Keratinocyte (primary cell): Measurements from ENCODE around the gene SEPHS1. TPM values are rescaled to one million over a fixed set of nuclear protein-coding genes. Genes with fewer than 3 reads are reported as not detected.

ENCODE experiments used
- DNase-seq: peaks from one replicate; pipeline ENCODE4 v3.0.0-alpha.2; 2011; ENCODE audit warnings: low read depth, missing footprints, low spot score
- FAIRE-seq: peaks from 2 replicates; lab custom pipeline; 2011; peaks lifted over from hg19 to GRCh38; lab: Jason Lieb, UNC
- H2AFZ ChIP-seq: 2 replicates; pipeline ENCODE4 v1.6.0; 2012; ENCODE audit warnings: low read length, control low read depth, inconsistent platforms; ENCODE audit not compliant: control insufficient read depth
- H3K27ac ChIP-seq: 2 replicates; pipeline ENCODE4 v1.5.1; 2011; ENCODE audit warnings: low read length; ENCODE audit not compliant: control insufficient read depth, insufficient read depth
- H3K27me3 ChIP-seq: 3 replicates; pipeline ENCODE4 v1.6.0; 2011; ENCODE audit warnings: low read length; ENCODE audit not compliant: control insufficient read depth, insufficient read depth; ENCODE audit errors: extremely low read depth
- H3K36me3 ChIP-seq, 2 experiments: 2 replicates in 1 of 2; 3 replicates in 1 of 2; pipeline ENCODE4 v1.5.1; 2011; ENCODE audit warnings: low read length in 2 of 2, mild to moderate bottlenecking in 1 of 2; ENCODE audit not compliant: control insufficient read depth in 2 of 2, insufficient read depth in 2 of 2; ENCODE audit errors: extremely low read depth in 1 of 2
- H3K4me1 ChIP-seq: 3 replicates; pipeline ENCODE4 v1.5.1; 2011; ENCODE audit warnings: low read length; ENCODE audit not compliant: control insufficient read depth, insufficient read depth; ENCODE audit errors: extremely low read depth
- H3K4me2 ChIP-seq: 3 replicates; pipeline ENCODE4 v1.6.0; 2011; ENCODE audit warnings: low read depth, low read length; ENCODE audit not compliant: control insufficient read depth, insufficient read depth; ENCODE audit errors: extremely low read depth
- H3K4me3 ChIP-seq, 3 experiments: fragments of 200-600 bp in 1 of 3; sonication (generic) in 1 of 3; 2 replicates in 2 of 3; 3 replicates in 1 of 3; pipeline ENCODE4 v1.5.1; 2011 to 2016; ENCODE audit warnings: low read length in 3 of 3, mild to moderate bottlenecking in 3 of 3, control low read depth in 2 of 3, inconsistent platforms in 1 of 3, low read depth in 1 of 3, mixed read lengths in 1 of 3, mixed run types in 1 of 3, moderate library complexity in 1 of 3; ENCODE audit not compliant: control insufficient read depth in 2 of 3, insufficient read depth in 2 of 3; ENCODE audit errors: extremely low read depth in 1 of 3
- H3K79me2 ChIP-seq: 2 replicates; pipeline ENCODE4 v1.6.0; 2012; ENCODE audit warnings: low read length; ENCODE audit not compliant: control insufficient read depth, insufficient read depth
- H3K9ac ChIP-seq: 3 replicates; pipeline ENCODE4 v1.6.0; 2011; ENCODE audit warnings: low read length; ENCODE audit not compliant: control insufficient read depth, insufficient read depth; ENCODE audit errors: extremely low read depth
- H3K9me1 ChIP-seq: 3 replicates; pipeline ENCODE4 v1.6.0; 2011; ENCODE audit warnings: low read length; ENCODE audit not compliant: control insufficient read depth, insufficient read depth; ENCODE audit errors: extremely low read depth
- H3K9me3 ChIP-seq: 2 replicates; pipeline ENCODE4 v1.5.1; 2012; ENCODE audit warnings: low read depth, low read length; ENCODE audit not compliant: control insufficient read depth
- H4K20me1 ChIP-seq: 3 replicates; pipeline ENCODE4 v1.6.0; 2011; ENCODE audit warnings: low read length; ENCODE audit not compliant: control insufficient read depth, insufficient read depth; ENCODE audit errors: extremely low read depth
- EZH2 ChIP-seq: IDR thresholded peaks from one replicate; pipeline ENCODE4 v1.6.1; 2012; ENCODE audit warnings: inconsistent platforms, mild to moderate bottlenecking, low read length, moderate library complexity
- dilution Hi-C: fragments of 300-500 bp; cut with MboI; formaldehyde crosslinking; loops from one replicate; pipeline ENCODE4 v1.7.0; 2020; ENCODE audit warnings: low sequenced_read_pairs; ENCODE audit not compliant: extremely low pct_ligation_motif_present
- polyA plus RNA-seq, 5 experiments: library from polyadenylated mRNA; depleted of rRNA in 3 of 5; stranded (reverse) in 3 of 5; stranded (forward) in 1 of 5; unstranded in 1 of 5; fragments of >200 nt; gene quantifications; 1 replicate in 1 of 5; 2 replicates in 3 of 5; 3 replicates in 1 of 5; pipeline versions ENCODE4 v1.2.1 to v1.2.3, GENCODE V29; 2011 to 2012; ENCODE audit warnings: missing spikeins in 2 of 5, low read depth in 1 of 5, low replicate concordance in 1 of 5
- TF ChIP-seq, protein P1 (sequence below), 3 experiments: IDR thresholded peaks in 1 of 3; conservative IDR thresholded peaks in 1 of 3; optimal IDR thresholded peaks in 1 of 3; 2 replicates in 2 of 3; 3 replicates in 1 of 3; pipeline versions ENCODE3 to v1.5.1; 2011; ENCODE audit warnings: low read length in 3 of 3, mild to moderate bottlenecking in 3 of 3, moderate library complexity in 2 of 3, control low read depth in 1 of 3, inconsistent platforms in 1 of 3; ENCODE audit not compliant: insufficient read depth in 2 of 3; ENCODE audit errors: extremely low read depth in 1 of 3

Gene SEPHS1
- polyA plus RNA-seq, 1 donor (not counting 4 experiments of a cell fraction or from before 2014, with no cell fraction given): 65.4 TPM

DNA sequence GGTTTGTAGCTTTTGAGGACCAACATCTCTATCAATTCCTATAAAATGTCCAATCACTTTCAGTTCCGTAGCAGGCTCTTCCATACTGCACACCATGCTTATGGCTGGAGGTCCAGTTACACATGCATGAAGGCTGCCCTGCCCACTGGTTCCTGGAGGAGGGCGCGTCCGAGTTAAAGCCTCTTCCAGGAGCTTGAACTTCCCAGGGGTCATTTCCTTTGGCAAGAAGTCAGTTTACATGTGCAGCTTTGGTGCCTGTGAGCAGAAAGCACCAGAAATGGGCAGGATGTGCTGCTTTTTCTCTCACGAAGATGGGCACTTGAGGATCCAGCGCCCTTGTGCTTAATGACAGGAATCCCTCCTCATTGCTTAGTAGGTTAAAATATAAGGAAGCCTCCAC lies 30.6 kb downstream of the SEPHS1 start:
- Histone ChIP-seq H4K20me1 (no peaks in the 10 kb centered on the region), H3K79me2 (no peaks in the 10 kb centered on the region), H3K36me3 (peaks cover 0 to 7% of the 10 kb centered on the region in 2 experiments), H3K27me3 (no peaks in the 10 kb centered on the region), H3K9ac (no peak overlapping the region), H3K4me2 (no peak overlapping the region), H3K4me1 (peaks cover 3% of the 10 kb centered on the region), H2AFZ (no peak overlapping the region), H3K9me3 (no peaks in the 10 kb centered on the region), H3K4me3 (no peak overlapping the region), H3K9me1 (no peaks in the 10 kb centered on the region), H3K27ac (no peak overlapping the region)
- dilution Hi-C loops: no loop called here
- no peak for DNase-seq
- TF ChIP-seq, protein P1, sequence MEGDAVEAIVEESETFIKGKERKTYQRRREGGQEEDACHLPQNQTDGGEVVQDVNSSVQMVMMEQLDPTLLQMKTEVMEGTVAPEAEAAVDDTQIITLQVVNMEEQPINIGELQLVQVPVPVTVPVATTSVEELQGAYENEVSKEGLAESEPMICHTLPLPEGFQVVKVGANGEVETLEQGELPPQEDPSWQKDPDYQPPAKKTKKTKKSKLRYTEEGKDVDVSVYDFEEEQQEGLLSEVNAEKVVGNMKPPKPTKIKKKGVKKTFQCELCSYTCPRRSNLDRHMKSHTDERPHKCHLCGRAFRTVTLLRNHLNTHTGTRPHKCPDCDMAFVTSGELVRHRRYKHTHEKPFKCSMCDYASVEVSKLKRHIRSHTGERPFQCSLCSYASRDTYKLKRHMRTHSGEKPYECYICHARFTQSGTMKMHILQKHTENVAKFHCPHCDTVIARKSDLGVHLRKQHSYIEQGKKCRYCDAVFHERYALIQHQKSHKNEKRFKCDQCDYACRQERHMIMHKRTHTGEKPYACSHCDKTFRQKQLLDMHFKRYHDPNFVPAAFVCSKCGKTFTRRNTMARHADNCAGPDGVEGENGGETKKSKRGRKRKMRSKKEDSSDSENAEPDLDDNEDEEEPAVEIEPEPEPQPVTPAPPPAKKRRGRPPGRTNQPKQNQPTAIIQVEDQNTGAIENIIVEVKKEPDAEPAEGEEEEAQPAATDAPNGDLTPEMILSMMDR (optimal IDR thresholded peaks at IDR 0.05 in 1 of 3, IDR thresholded peaks at IDR 0.05 in 1 of 3, conservative IDR thresholded peaks at IDR 0.05 in 1 of 3; ENCODE audit: extremely low read depth in 1 of 3, insufficient read depth in 2 of 3, low read length in 3 of 3): no peak
- no peak for TF ChIP-seq EZH2
- FAIRE-seq: no peak

DNA sequence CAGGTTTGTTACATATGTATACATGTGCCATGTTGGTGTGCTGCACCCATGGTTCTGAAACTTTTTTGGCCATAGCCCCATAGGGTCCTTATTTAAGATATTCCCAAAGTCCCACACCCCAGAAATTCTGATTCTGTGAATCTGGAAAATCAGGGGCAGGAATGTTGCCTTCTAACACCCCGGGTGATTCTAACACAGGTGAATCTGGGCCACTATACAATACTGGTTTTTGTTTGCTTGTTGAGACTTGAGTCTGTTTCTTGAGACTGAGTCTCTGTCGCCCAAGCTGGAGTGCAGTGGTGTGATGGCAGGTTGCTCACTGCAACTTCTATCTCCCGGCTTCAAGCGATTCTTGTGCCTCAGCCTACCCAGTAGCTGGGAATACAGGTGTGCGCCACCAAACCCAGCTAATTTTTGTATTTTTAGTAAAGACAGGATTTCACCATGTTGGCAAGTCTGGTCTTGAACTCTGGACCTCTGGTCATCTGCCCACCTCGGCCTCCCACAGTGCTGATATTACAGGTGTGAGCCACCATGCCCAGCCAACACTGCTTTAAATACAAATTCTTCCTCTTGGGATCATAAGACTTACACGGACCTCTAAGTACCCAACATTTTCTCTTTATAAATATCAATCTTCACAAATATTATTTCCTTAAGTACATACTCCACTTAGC lies 31.3 kb downstream of the SEPHS1 start:
- FAIRE-seq (no peak), DNase-seq (no peak)
- Histone ChIP-seq H3K27ac (no peak overlapping the region), H2AFZ (no peak overlapping the region), H3K9me3 (no peaks in the 10 kb centered on the region), H3K27me3 (no peaks in the 10 kb centered on the region), H3K36me3 (peaks cover 0 to 7% of the 10 kb centered on the region in 2 experiments), H3K9ac (no peak overlapping the region), H3K79me2 (no peaks in the 10 kb centered on the region), H4K20me1 (no peaks in the 10 kb centered on the region), H3K4me1 (peaks cover 3% of the 10 kb centered on the region), H3K4me3 (no peak overlapping the region), H3K9me1 (no peaks in the 10 kb centered on the region), H3K4me2 (no peak overlapping the region)
- TF ChIP-seq EZH2: no peak
- TF ChIP-seq, protein P1 (optimal IDR thresholded peaks at IDR 0.05 in 1 of 3, IDR thresholded peaks at IDR 0.05 in 1 of 3, conservative IDR thresholded peaks at IDR 0.05 in 1 of 3; ENCODE audit: extremely low read depth in 1 of 3, insufficient read depth in 2 of 3, low read length in 3 of 3): no peak
- dilution Hi-C loops: no loop called here
